ENCODE measurements around the gene NUP62. TPM values are rescaled to one million over a fixed set of nuclear protein-coding genes. Genes with fewer than 3 reads are reported as not detected.
"Not testable (repeated sequence)": the region's sequence is repeated elsewhere in the genome, so short reads cannot be mapped to it uniquely, and the experiment has no call there.

NUP62 gene
- total and polyA plus RNA-seq, 3 experiments from 2014 or later: 73.7 to 231 (median 223) TPM

DNA sequence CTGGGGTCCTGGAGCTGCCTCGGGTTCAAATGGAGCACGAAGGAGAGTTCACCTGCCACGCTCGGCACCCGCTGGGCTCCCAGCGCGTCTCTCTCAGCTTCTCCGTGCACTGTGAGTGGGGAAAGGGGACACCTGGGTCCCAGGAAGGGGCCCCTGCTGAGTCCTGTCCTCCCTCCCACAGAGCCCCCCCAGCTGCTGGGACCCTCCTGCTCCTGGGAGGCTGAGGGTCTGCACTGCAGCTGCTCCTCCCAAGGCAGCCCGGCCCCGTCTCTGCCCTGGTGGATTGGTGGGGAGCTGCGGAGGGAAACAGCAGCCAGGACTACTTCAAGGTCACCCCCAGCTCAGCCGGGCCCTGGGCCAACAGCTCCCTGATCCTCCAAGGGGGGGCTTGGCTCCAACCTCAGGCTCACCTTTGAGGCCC lies 42.7 kb upstream of the NUP62 start:
- peaks cover 4% of the 10 kb centered on the region for H3K27me3 ChIP-seq (ENCODE audit: insufficient read depth, low read length, poor library complexity, severe bottlenecking)
- H3K9me3 ChIP-seq (ENCODE audit: low read length): no peaks in the 10 kb centered on the region
- ChIA-PET CTCF (no interaction called here), POLR2A (no interaction called here)
- no peak overlapping the region for H3K4me3 ChIP-seq (ENCODE audit: low read length)
- no peak overlapping the region for H3K4me3 Mint-ChIP-seq
- H3K36me3 Mint-ChIP-seq: peaks cover 0 to 20% (median 3%) of the 10 kb centered on the region in 3 donors
- no peak for DNase-seq
- H3K36me3 ChIP-seq (ENCODE audit: insufficient read depth, low read length): peaks cover 8% of the 10 kb centered on the region
- peaks cover 3 to 11% of the 10 kb centered on the region in 2 donors for H3K27me3 Mint-ChIP-seq
- H3K9me3 Mint-ChIP-seq: no peaks in the 10 kb centered on the region
- no peak overlapping the region for H3K27ac Mint-ChIP-seq
- no peaks in the 10 kb centered on the region for H3K4me1 ChIP-seq (ENCODE audit: insufficient read depth, low read length)
- H3K4me1 Mint-ChIP-seq: no peaks in the 10 kb centered on the region
- H3K27ac ChIP-seq (ENCODE audit: low read depth, low read length): no peak overlapping the region

DNA sequence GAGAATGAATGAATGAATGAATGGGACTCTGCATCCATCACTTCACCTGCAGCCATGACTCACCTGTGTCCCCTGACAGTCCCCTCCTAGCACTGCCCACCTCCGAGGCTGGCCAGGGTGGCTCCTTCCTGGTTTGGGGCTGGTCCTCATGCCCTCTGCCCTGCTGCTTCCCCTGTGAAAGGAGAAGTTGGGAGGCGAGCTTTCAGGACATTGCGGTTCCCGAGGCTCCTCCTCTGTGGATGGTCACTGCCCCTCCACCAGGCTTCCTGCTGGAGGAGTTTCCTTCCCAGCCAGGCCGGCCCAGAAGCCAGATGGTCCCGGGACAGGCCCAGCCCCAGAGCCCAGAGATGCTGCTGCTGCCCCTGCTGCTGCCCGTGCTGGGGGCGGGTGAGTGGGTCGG lies 40.1 kb upstream of the NUP62 start:
- H3K36me3 Mint-ChIP-seq; H3K36me3 ChIP-seq (ENCODE audit: insufficient read depth, low read length); H3K9me3 Mint-ChIP-seq; H3K4me1 ChIP-seq (ENCODE audit: insufficient read depth, low read length); POLR2A ChIA-PET; DNase-seq; H3K9me3 ChIP-seq (ENCODE audit: low read length); H3K4me1 Mint-ChIP-seq; CTCF ChIA-PET; H3K27ac ChIP-seq (ENCODE audit: low read depth, low read length); H3K4me3 ChIP-seq (ENCODE audit: low read length); H3K27ac Mint-ChIP-seq; H3K4me3 Mint-ChIP-seq; H3K27me3 ChIP-seq (ENCODE audit: insufficient read depth, low read length, poor library complexity, severe bottlenecking): not testable (repeated sequence)
- peaks cover 10 to 20% of the 10 kb centered on the region in 2 donors for H3K27me3 Mint-ChIP-seq

DNA sequence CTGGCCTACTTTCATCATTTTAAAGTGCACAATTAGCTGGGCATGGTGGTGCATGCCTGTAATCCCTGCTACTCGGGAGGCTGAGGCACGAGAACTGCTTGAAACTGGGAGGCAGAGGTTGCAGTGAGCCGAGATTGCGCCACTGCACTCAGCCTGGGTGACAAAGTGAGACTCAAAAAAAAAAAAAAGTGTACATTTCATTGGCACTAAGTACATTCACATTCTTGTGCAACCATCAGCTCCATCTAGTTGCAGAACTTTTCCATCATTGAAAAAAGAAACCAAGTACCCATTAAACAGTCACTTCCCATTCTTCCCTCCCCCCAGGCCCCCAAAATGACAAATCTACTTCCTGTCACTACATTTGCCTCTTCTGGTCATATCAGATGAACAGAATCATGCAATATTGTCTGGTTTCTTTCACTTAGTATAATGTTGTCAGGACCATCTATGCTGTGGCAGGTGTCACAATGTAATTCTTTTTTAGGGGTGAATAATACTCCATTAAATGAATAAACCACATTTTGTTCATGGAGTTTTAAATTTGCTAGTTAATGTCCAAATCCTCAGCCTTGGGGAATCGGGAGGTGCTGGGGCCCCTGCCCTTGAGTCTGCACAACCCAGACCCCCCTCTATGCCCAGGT lies 39.1 kb upstream of the NUP62 start:
- peaks cover 10 to 20% of the 10 kb centered on the region in 2 donors for H3K27me3 Mint-ChIP-seq
- Histone ChIP-seq H3K27ac (ENCODE audit: low read depth, low read length) (no peak overlapping the region), H3K4me3 (ENCODE audit: low read length) (no peak overlapping the region), H3K4me1 (ENCODE audit: insufficient read depth, low read length) (no peaks in the 10 kb centered on the region), H3K27me3 (ENCODE audit: insufficient read depth, low read length, poor library complexity, severe bottlenecking) (peaks cover 4% of the 10 kb centered on the region), H3K9me3 (ENCODE audit: low read length) (no peaks in the 10 kb centered on the region), H3K36me3 (ENCODE audit: insufficient read depth, low read length) (no peaks in the 10 kb centered on the region)
- no peak overlapping the region for H3K4me3 Mint-ChIP-seq
- H3K27ac Mint-ChIP-seq: no peak overlapping the region
- H3K36me3 Mint-ChIP-seq: peaks cover 0 to 1% (median 0%) of the 10 kb centered on the region in 3 donors
- ChIA-PET CTCF (no interaction called here), POLR2A (no interaction called here)
- H3K4me1 Mint-ChIP-seq: no peaks in the 10 kb centered on the region
- no peaks in the 10 kb centered on the region for H3K9me3 Mint-ChIP-seq
- DNase-seq: no peak

DNA sequence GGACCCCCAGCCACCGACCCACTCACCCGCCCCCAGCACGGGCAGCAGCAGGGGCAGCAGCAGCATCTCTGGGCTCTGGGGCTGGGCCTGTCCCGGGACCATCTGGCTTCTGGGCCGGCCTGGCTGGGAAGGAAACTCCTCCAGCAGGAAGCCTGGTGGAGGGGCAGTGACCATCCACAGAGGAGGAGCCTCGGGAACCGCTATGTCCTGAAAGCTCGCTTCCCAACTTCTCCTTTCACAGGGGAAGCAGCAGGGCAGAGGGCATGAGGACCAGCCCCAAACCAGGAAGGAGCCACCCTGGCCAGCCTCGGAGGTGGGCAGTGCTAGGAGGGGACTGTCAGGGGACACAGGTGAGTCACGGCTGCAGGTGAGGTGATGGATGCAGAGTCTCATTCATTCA lies 31.7 kb upstream of the NUP62 start, which contains the start of gene SIGLEC11:
Gene SIGLEC11 (minus strand): TSS at position 193 of the 400 bp plus-strand sequence. CDS start 91 bp downstream, at position 102.
- DNase-seq; H3K4me3 Mint-ChIP-seq; H3K36me3 ChIP-seq (ENCODE audit: insufficient read depth, low read length); H3K4me3 ChIP-seq (ENCODE audit: low read length); H3K27me3 ChIP-seq (ENCODE audit: insufficient read depth, low read length, poor library complexity, severe bottlenecking); POLR2A ChIA-PET; H3K27ac Mint-ChIP-seq; H3K9me3 ChIP-seq (ENCODE audit: low read length); H3K27ac ChIP-seq (ENCODE audit: low read depth, low read length); H3K36me3 Mint-ChIP-seq; H3K4me1 ChIP-seq (ENCODE audit: insufficient read depth, low read length); H3K27me3 Mint-ChIP-seq; H3K4me1 Mint-ChIP-seq; CTCF ChIA-PET; H3K9me3 Mint-ChIP-seq: not testable (repeated sequence)

DNA sequence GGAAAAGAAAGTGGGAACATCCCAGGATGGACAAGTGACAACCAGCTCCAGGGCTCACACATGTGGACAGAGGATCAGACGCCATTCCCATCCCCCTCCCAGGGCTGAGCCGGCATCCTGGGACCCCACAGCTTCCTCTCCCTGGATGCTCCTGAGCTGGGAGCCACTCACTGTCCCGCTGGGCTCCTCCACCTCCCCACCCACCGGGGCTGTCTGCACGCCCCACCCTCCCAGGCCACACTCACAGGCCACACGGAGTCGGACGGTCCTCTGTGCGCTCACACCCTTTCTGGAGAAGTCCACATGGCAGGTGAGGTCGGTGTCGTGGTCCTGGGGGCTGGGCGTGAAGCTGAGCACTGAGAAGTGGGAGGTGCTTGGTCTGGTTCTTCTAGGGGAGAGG lies 30.6 kb upstream of the NUP62 start:
- H3K9me3 Mint-ChIP-seq; H3K27ac Mint-ChIP-seq; H3K27me3 ChIP-seq (ENCODE audit: insufficient read depth, low read length, poor library complexity, severe bottlenecking); H3K36me3 Mint-ChIP-seq; DNase-seq; CTCF ChIA-PET; H3K36me3 ChIP-seq (ENCODE audit: insufficient read depth, low read length); H3K4me3 ChIP-seq (ENCODE audit: low read length); POLR2A ChIA-PET; H3K9me3 ChIP-seq (ENCODE audit: low read length); H3K4me3 Mint-ChIP-seq; H3K27ac ChIP-seq (ENCODE audit: low read depth, low read length); H3K4me1 ChIP-seq (ENCODE audit: insufficient read depth, low read length); H3K27me3 Mint-ChIP-seq; H3K4me1 Mint-ChIP-seq: not testable (repeated sequence)

DNA sequence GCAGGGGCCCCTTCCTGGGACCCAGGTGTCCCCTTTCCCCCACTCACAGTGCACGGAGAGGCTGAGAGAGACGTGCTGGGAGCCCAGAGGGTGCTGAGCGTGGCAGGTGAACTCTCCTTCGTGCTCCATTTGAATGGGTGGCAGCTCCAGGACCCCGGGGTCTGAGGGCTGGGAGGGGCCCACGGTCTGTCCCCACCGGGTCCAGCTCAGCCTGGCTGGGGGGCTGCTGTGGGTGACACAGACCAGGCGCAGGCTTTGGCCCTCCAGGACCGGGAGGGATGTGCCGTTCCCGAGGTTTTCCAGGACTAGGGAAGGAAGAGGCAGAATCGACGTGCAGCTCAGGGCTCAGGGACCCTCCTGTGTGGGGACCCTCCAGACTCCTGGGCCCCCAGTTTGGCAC lies 29.3 kb upstream of the NUP62 start:
- H3K27ac ChIP-seq (ENCODE audit: low read depth, low read length); H3K4me3 ChIP-seq (ENCODE audit: low read length); DNase-seq; H3K4me1 ChIP-seq (ENCODE audit: insufficient read depth, low read length); POLR2A ChIA-PET; H3K4me1 Mint-ChIP-seq; H3K36me3 ChIP-seq (ENCODE audit: insufficient read depth, low read length); H3K36me3 Mint-ChIP-seq; H3K27me3 ChIP-seq (ENCODE audit: insufficient read depth, low read length, poor library complexity, severe bottlenecking); H3K9me3 Mint-ChIP-seq; H3K4me3 Mint-ChIP-seq; H3K9me3 ChIP-seq (ENCODE audit: low read length); CTCF ChIA-PET; H3K27ac Mint-ChIP-seq: not testable (repeated sequence)
- peaks cover 0 to 15% of the 10 kb centered on the region in 2 donors for H3K27me3 Mint-ChIP-seq

DNA sequence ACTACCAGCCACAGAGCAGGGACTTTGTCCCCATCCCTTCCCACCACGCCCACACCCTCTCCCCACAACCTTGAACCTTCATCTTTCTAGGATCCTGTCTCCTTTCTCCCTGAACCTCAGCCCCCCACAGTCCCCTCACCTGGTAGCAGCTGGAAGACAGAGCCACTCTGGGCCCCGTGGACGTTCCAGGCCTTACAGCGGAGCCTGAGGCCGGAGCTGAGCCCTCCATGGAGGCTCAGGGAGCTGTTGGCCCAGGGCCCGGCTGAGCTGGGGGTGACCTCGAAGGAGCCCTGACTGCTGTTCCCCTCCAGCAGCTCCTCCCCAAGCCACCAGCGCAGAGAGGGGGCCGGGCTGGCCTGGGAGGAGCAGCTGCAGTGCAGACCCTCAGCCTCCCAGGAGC lies 28.8 kb upstream of the NUP62 start:
- H3K9me3 Mint-ChIP-seq; H3K27ac Mint-ChIP-seq; H3K27ac ChIP-seq (ENCODE audit: low read depth, low read length); H3K4me1 ChIP-seq (ENCODE audit: insufficient read depth, low read length); H3K27me3 ChIP-seq (ENCODE audit: insufficient read depth, low read length, poor library complexity, severe bottlenecking); H3K36me3 Mint-ChIP-seq; H3K36me3 ChIP-seq (ENCODE audit: insufficient read depth, low read length); H3K9me3 ChIP-seq (ENCODE audit: low read length); POLR2A ChIA-PET; DNase-seq; H3K4me3 ChIP-seq (ENCODE audit: low read length); CTCF ChIA-PET; H3K4me3 Mint-ChIP-seq; H3K4me1 Mint-ChIP-seq: not testable (repeated sequence)
- peaks cover 1 to 20% of the 10 kb centered on the region in 2 donors for H3K27me3 Mint-ChIP-seq

DNA sequence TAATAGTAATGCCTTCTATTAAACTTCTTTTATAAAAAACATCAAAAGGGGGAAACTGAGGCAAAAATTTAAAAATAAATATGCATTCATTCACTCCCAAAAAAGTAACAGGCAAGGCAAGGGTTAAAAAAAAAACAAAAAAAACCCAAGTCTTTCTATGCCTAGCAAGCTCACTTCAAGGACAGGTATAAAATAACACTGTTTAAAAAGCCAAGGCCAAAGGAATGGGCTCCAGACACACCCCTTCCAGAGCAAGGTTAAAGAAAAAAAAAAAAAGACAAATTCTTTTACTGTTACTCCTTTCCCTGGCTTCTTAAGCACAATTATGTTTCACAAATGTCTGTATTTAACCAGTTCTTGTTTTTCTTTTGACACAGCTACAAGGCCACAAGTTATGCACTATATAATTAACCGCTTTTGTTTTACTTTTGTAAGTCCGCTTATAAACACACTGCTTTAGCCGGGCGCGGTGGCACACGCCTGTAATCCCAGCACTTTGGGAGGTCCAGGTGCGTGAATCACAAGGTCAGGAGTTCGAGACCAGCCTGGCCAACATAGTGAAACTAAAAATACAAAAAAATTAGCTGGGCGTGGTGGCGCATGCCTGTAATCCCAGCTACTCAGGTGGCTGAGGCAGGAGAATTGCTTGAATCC lies 28.1 kb upstream of the NUP62 start:
- Mint-ChIP-seq H3K27ac (no peak overlapping the region), H3K9me3 (no peaks in the 10 kb centered on the region), H3K4me3 (no peak overlapping the region), H3K36me3 (no peaks in the 10 kb centered on the region), H3K4me1 (no peaks in the 10 kb centered on the region), H3K27me3 (peaks cover 7 to 24% of the 10 kb centered on the region in 2 donors)
- ChIA-PET CTCF (interaction anchor here (1.1 kb wide), 1 partner anchor 19 kb away, joined by 4 read pairs; no protein-coding TSS in a partner anchor), POLR2A (no interaction called here)
- no peak overlapping the region for H3K27ac ChIP-seq (ENCODE audit: low read depth, low read length)
- H3K36me3 ChIP-seq (ENCODE audit: insufficient read depth, low read length): no peaks in the 10 kb centered on the region
- DNase-seq: no peak
- H3K4me3 ChIP-seq (ENCODE audit: low read length): no peak overlapping the region
- no peaks in the 10 kb centered on the region for H3K9me3 ChIP-seq (ENCODE audit: low read length)
- H3K4me1 ChIP-seq (ENCODE audit: insufficient read depth, low read length): no peaks in the 10 kb centered on the region
- no peaks in the 10 kb centered on the region for H3K27me3 ChIP-seq (ENCODE audit: insufficient read depth, low read length, poor library complexity, severe bottlenecking)

Data from CD8-positive, alpha-beta memory T cell (primary cell).